Stimulated activated CD8-positive, alpha-beta memory T cell treated with anti-CD3 and anti-CD28 coated beads, Interleukin-15, amount 100 ng/mL, for 48 hours (primary cell): Measurements from ENCODE around the gene MX1.

Source experiments
- DNase-seq, 2 donors: peaks; one replicate each; pipeline ENCODE4 v3.0.0-alpha.2; 2020; ENCODE audit warnings: low read depth in 2 of 2

MX1 gene

DNA sequence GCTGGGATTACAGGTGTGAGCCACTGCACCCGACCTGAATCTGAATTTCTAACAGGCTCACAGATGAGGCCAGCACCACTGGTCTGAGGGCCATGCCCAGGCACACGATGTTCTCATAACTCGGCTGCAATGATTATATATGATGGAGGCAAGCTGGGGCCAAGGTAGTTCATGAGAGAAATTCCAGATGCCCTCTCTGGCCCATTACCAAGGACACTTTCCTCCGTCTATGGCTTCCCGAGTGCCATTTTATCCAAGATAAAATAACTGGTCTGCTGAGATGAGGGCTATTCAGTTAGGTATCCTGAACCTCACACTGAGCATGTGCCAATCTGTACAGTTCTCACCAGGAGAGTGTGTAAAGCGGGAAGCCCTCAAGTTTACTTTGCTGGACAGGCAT is 65.4 kb downstream of the MX1 start:
- DNase-seq = no peak

DNA sequence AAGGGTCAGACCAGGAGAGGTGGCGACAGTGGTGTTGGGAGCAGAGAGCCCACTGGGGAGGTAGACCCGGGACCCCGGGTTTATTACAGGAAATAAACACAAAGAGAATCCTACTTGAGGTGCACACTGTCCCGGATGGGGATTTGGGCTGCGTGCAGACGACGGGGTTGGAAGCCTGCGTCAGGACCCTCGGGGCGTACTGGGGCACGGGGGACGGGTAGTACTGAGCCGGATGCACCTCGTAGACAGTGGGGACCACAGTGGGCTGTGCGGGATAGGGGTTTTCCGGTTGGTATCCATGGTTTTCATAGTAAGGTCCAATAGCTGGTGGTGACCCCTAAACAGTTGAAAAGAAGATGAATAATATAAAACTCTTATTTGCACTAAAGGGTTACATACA is 68.2 kb downstream of the MX1 start:
- no peak for DNase-seq

DNA sequence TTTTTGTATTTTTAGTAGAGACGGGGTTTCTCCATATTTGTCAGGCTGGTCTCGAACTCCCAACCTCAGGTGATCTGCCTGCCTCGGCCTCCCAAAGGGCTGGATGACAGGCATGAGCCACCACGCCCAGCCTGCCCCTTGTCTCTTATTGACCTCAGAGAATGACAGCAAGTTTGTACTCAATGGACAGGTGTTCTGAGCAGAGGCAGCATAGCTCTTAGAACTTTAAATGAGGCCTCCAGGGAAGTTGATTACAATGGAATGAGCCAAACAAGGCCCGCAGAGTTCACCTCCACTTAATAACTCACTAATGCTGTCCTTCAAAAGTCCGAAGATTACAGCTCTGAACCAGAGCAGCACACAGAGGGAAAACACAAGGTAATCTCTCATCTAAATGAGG is 71.0 kb downstream of the MX1 start:
- DNase-seq = no peak

DNA sequence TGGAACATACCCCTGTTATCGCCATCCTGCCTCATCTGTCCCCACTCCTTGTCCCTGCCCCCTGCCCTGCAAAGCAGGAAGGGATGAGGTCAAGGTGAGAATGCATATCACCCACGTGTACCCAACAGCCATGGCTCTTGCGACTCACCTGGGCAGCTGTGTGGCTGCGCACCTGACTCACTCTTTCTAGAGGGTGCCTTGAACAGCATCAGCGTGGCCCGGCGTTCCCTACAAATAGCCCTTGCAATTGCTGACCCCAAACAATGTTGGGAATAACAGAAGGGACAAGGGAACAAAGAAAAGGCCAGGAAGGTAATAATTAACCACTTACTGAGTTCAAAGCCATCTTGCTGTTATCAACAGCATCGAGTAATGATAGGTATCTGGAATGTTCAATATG is 71.7 kb downstream of the MX1 start:
- DNase-seq = no peak

DNA sequence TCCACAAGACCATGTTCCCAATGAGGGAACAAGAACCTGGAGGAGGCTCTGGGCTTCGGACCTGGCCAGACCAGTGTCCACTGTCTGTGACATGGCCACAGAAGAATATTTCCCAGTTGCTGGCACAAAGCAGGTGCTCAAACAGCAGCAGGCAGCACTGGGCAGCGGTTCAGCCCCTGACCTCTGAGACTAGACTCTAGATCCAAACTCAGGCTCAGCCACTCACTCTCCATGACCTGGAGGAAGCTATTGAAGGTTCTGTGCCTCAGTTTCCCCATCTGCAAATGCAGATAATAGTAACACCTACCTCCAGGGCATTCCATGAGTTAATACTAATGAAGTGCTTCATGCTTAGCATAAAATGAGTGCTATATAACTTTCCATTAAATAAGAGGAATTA is 73.9 kb downstream of the MX1 start:
- no peak for DNase-seq

DNA sequence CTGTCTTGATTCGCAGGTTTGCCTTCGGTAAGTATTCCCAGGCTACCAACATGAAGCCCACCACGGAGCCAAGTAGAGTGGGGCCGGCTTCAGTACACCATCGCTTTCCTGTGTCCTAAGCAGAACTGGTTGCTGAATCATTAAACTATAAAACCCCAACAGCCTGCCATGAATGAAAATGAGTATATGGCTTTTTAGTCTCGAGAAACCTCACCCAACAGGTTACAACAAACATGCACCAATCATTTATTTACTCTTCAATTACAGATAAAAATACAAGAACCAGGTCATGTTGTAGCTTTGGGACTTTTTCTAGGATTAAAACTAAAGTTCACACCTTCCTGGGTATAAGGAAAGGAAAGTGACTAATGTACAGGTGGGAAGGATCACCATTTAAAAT is 74.3 kb downstream of the MX1 start:
- no peak for DNase-seq

DNA sequence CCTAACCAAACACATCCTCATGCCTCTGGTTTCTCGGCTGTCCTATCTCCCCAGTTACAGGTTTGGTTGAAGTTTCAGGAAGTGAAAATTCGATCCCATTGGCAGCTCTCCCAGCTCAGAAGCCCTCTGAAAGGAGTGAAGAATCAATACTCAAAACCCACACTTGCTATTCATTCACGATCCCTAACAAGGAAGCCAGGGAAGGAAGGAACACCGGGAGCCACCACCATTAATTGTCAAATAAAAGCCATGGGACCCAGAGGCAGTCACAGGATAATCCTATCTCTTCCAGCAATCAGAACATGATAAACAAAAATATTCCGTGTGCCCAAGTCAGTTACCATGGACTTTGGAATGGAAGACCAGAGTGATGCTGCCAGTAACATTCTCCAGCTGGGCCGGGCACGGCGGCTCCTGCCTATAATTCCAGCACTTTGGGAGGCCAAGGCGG is 74.9 kb downstream of the MX1 start:
- no peak for DNase-seq

DNA sequence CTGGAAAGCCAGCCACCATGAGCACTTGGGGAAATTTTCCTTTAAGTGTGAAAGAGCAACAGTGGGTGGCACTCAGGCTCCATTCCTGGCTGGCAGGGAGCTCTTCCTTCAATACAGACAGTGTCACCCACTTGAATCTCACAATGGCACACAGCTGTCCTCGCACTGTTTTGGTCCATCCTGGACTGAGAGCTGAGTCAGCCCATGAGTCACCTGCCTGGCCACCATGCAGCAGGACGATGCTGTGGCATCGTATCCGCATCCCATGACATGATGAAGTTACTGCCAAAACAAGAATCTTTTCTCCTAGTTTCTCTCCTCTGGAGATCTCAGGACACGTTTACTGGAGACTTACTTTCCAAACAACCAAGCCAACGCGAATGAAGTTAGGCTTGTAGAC is 75.9 kb downstream of the MX1 start:
- DNase-seq = no peak

DNA sequence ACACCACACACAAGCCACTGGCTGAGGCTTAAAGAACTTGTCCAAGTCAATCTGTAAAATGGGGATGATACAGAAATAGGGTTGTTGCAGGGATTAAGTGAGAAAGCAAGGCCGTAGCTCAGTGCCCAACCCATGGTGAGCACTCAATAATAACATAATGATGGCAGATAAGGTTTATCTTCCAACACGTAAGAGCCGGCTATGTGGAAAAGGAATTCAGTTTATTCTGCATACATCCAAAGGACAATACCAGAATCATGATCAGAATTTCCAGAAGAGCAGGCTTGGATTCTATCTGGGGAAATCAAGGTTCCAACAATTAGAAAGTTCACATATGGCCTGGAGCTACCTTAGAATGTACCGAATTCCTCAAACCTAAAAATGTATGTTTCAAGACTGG is 77.3 kb downstream of the MX1 start:
- DNase-seq = no peak

DNA sequence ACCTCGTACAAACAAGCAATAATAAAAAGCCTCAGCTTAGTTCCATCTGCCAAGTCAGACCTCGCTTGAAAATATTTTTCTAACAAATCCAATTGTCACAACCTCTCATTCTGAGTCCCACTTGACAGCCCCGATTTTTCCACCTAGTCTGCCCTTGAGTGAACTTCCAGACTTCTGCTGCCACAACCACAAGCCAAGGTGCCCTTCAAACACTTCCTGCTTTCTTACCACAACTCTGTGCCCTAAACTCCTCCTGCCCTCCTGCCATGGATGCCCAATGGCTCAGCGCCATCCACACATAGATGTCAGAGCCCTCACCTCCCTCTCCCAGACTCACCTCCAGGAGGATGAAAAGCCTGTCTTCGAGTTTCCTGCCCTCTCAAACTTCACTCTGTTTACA is 78.0 kb downstream of the MX1 start:
- DNase-seq = no peak

DNA sequence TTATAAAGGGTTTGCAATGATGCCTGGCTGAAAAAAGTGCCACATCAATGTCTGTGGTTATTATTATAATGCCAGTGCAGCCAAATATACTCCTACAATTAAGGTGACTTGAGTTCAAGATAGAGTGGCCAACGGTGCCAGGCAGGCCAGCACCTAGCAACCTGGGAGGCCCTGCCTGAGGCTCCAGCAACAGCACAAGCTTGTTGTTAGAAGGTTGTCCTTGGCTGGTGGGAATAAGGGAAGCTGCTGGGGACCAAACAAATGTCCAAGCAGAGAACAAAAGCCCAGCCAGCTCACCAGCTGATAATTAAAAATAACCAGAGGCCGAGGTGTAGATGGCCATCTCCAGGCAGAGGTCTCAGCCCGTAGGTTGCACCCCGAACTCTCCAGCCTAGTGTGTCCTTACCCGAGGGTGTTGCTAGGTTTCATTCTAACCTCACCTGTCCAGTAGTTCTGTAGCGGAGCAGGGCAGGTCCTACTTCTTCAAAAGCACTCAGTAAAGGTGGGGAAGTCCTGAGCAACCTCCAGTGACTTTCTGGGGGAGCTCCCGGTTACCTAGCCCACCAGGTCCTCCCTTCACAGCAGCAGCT is 80.1 kb downstream of the MX1 start:
- no peak for DNase-seq

DNA sequence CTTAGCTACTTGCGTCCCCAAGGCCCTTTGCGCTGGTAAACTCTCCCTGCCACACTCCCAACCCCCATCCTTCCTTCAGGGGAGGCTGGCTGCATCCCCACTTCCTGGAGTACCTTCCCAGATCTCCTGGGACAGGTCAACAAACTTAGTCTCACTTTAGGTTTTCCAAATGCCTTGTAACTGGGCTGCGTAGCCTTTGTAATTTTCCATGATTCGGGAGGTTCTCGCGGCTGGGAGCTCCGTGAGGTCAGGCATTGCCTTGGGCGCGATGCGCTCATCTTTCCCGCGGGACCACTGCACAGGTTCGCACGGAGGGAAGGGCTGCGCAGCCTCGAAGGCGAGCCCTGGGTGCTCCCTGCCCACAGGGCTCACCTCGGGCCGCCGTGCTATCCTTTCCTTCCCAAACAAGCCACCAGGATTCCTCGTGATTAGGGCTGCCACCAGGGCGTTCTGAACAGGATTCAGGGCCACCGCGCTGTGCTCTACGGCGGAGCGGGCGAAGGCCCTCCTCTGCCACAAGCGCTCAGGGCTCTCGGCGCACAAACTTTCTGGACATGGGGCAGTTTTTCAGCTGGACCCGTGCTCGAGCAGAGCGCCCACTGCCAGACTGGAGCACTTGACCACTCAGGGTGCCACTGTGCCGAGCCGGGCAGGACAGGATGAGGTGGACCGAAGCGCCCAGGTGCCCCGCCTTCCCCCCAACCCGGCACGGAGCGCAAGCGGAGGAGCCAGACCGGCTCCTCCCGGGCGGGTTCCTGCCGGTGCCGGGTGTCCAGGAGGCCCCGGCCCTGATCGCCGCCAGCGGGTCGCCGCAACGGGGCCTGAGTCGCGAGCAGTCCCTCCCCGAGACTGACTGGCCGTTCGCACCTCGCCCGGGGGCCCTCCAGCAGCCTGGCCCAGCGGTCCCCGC is 80.8 kb downstream of the MX1 start:
- no peak for DNase-seq

DNA sequence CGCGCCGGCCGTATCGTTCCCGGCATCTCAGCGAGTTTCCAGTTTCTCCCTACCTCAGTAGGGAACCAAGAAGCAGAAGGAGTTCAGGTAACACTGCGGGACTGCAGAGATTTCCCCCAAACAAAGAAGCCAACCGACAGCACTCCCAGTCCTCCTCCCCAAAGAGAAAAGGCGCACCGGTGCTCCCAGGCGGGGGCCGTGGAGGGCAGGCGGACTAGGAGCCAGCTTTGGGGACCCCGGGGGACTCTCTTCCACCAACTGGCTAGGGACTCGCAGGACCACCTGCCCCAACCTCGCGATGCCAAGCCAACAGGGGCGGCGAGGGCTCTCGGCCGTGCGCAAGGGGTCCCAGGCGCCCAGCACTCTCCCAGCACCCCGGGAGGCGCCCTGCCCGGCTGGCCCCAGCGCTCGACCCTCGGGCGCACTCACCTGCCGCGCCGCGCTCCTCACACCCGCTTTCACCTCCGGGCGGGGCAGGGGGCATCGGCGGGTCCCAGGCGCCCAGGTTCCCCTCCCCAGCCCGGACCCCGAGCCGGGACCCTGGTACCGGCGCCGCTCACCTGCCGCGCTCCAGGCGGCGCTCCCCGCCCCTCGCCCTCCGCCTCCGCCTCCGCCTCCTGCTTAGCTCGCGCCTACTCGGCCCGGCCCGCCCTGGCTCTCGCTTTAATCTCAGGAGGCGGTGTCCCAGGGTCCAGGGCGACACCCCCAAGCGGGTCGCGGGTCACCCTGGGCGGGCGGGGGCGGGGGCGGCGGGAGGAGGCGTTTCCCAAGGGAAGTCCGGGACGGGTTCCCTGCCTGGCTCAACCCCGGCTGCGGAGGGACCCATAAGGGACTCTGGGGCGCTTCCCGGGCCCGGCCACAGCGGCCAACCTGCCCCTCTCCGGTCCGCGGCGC is 81.7 kb downstream of the MX1 start, which contains the start of gene TMPRSS2:
TMPRSS2 (minus strand) TSS at position 638 of the 894 bp plus-strand sequence. CDS start 10,025 bp downstream, outside the sequence.
- no peak for DNase-seq

DNA sequence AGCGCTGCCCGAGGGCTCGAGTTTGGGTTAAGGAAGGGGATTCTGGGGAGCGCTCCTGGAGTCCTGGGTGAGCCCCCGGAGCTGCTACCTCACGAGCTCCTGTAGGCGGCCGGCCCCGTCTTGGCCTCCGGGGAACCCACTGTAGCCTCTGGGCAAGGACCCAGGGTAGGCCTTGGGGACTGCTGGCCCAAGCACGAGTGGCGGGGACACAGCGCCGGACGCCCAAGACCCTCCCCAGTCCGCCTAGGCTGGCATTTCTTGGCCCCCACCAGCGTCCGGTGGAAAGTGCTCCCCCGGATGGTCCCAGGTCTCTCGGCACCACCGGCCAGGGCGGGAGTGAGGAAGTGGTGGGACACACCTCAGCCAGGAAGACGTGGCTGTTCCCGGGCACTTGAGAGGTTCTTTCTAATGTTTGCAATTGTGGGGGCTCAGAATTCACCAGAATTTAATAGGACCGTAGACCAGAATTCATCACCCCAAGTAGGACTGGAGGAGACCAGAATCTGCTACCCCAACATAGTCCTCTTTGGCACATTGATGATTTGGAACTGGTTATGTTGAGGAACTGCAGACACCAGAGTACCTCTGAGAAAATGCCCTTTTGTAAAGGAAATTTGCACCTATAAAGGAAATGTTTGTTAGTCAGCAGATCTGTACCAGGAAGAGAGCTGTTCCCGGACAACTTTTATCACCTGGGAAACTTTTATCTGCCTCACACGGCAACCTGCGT is 82.5 kb downstream of the MX1 start:
- no peak for DNase-seq
